K562 (cell line): ENCODE measurements around the gene TAF1L. TPM values are rescaled to one million over a fixed set of nuclear protein-coding genes. Genes with fewer than 3 reads are reported as not detected.

Source experiments
- ATAC-seq: fragments of 200-7000 bp; cut with Tn5 transposase; 3 replicates; pipeline ENCODE4 v1.9.1; 2020; ENCODE audit warnings: moderate library complexity
- BruUV-seq: library from RNA; stranded (reverse); fragments of 400-500 nt; replicated peaks from 2 replicates; lab custom pipeline; 2021; lab: Mats Ljungman, UMichigan
- CTCF ChIA-PET: fragments of 300-600 bp; formaldehyde crosslinking; extraction: SDS; loops from one replicate; lab custom pipeline; 2021; ENCODE audit warnings: low intra/inter-chr PET ratio; lab: Yijun Ruan, JAX
- POLR2A ChIA-PET: fragments of 300-600, 350-650 bp; sonication (Branson Sonifier 250); formaldehyde crosslinking; extraction: SDS; loops from one replicate; lab custom pipeline; 2021; ENCODE audit warnings: antibody characterized with exemption, inconsistent platforms; lab: Yijun Ruan, JAX
- DNase-seq, 4 experiments: peaks; one replicate each; pipeline versions ENCODE4 v3.0.0 to v3.0.0-alpha.2; 2011 to 2018; ENCODE audit warnings: low spot score in 3 of 4, mixed read lengths in 3 of 4; ENCODE audit errors: extremely low read depth in 1 of 4
- FAIRE-seq: peaks from 2 replicates; lab custom pipeline; 2011; peaks lifted over from hg19 to GRCh38; lab: Jason Lieb, UNC
- H2AFZ ChIP-seq: 2 replicates; pipeline ENCODE4 v1.6.0; 2011; ENCODE audit warnings: low read depth, low read length, control low read depth, inconsistent platforms
- H3K27ac ChIP-seq: fragments of 200-600 bp; 3 replicates; pipeline ENCODE4 v1.8.0; 2011; ENCODE audit warnings: low read depth, mild to moderate bottlenecking, control low read depth, inconsistent platforms, low read length, moderate library complexity, mixed read lengths; ENCODE audit errors: extremely low read depth
- H3K27me3 ChIP-seq, 2 experiments: fragments of 300-600 bp in 1 of 2; 2 replicates in 1 of 2; 3 replicates in 1 of 2; pipeline versions ENCODE4 v1.6.0 to v1.8.0; 2011; ENCODE audit warnings: inconsistent platforms in 2 of 2, low read length in 2 of 2, mild to moderate bottlenecking in 1 of 2, mixed read lengths in 1 of 2, moderate library complexity in 1 of 2; ENCODE audit not compliant: control insufficient read depth in 2 of 2, insufficient read depth in 2 of 2
- H3K36me3 ChIP-seq: fragments of 300-600 bp; 3 replicates; pipeline ENCODE4 v1.8.0; 2011; ENCODE audit warnings: mild to moderate bottlenecking, low read length, inconsistent platforms; ENCODE audit not compliant: control insufficient read depth, insufficient read depth
- H3K4me1 ChIP-seq, 2 experiments: fragments of 200-600 bp in 1 of 2; replicated peaks in 1 of 2; 2 replicates in 1 of 2; 3 replicates in 1 of 2; pipeline versions ENCODE4 v1.5.1 to v1.8.0; 2011; ENCODE audit warnings: inconsistent platforms in 2 of 2, low read length in 2 of 2, mild to moderate bottlenecking in 1 of 2, mixed read lengths in 1 of 2, moderate library complexity in 1 of 2; ENCODE audit not compliant: control insufficient read depth in 2 of 2, insufficient read depth in 2 of 2
- H3K4me2 ChIP-seq: 2 replicates; pipeline ENCODE4 v1.6.1; 2011; ENCODE audit warnings: low read length, control low read depth, inconsistent platforms, mixed read lengths; ENCODE audit not compliant: insufficient read depth
- H3K4me3 ChIP-seq: fragments of 200-600 bp; sonication (generic), shearing (Covaris generic); 2 replicates; pipeline ENCODE4 v1.5.1; 2016; ENCODE audit warnings: control low read depth, inconsistent platforms
- H3K79me2 ChIP-seq: fragments of 200-600 bp; 3 replicates; pipeline ENCODE4 v1.8.0; 2011; ENCODE audit warnings: low read length, inconsistent platforms; ENCODE audit not compliant: control insufficient read depth, insufficient read depth
- H3K9ac ChIP-seq, 2 experiments: 2 replicates each; pipeline versions ENCODE4 v1.6.0 to v1.6.1; 2011; ENCODE audit warnings: low read depth in 2 of 2, low read length in 2 of 2, control low read depth in 1 of 2, inconsistent platforms in 1 of 2, mild to moderate bottlenecking in 1 of 2, mixed read lengths in 1 of 2; ENCODE audit not compliant: insufficient read depth in 1 of 2
- H3K9me1 ChIP-seq: one replicate; pipeline ENCODE4 v1.6.0; 2011; ENCODE audit warnings: inconsistent platforms, mild to moderate bottlenecking, low read length, moderate library complexity; ENCODE audit not compliant: control insufficient read depth, insufficient read depth
- H3K9me3 ChIP-seq: replicated peaks from 2 replicates; pipeline ENCODE4 v1.5.1; 2011; ENCODE audit warnings: low read depth, low read length, inconsistent platforms; ENCODE audit not compliant: control insufficient read depth, insufficient read depth
- H4K20me1 ChIP-seq: replicated peaks from 2 replicates; pipeline ENCODE4 v1.6.1; 2011; ENCODE audit warnings: low read length, inconsistent platforms, mixed read lengths; ENCODE audit not compliant: control insufficient read depth, insufficient read depth
- CBX2 ChIP-seq: fragments of 200-600 bp; sonication (generic); IDR thresholded peaks from one replicate; pipeline ENCODE4 v1.6.1; 2012; ENCODE audit warnings: mild to moderate bottlenecking, low read length, inconsistent platforms; ENCODE audit not compliant: insufficient read depth, poor library complexity, severe bottlenecking
- DACH1 ChIP-seq: fragments of 450-650 bp; IDR thresholded peaks from 2 replicates; pipeline ENCODE4 v1.6.1; 2018; ENCODE audit not compliant: partially characterized antibody
- HMG20B ChIP-seq: fragments of 250-450 bp; sonication (Bioruptor Pico); IDR thresholded peaks from 2 replicates; pipeline ENCODE4 v1.5.0; 2021; ENCODE audit warnings: mild to moderate bottlenecking
- HNRNPH1 ChIP-seq: fragments of 200-400 bp; formaldehyde crosslinking; optimal IDR thresholded peaks from 2 replicates; pipeline ENCODE3; 2017; ENCODE audit warnings: low read depth, mild to moderate bottlenecking, low read length, moderate library complexity
- NR2C2 ChIP-seq, 2 experiments: fragments of 200-800 bp in 1 of 2; sonication (Bioruptor generic) in 1 of 2; sonication (generic) in 1 of 2; formaldehyde crosslinking in 1 of 2; IDR thresholded peaks; 2 replicates each; pipeline versions ENCODE4 v1.6.1 to v1.8.0; 2016 to 2022; ENCODE audit warnings: mild to moderate bottlenecking in 1 of 2, missing compliant biosample characterization in 1 of 2, missing genetic modification characterization in 1 of 2, missing genetic modification reagents in 1 of 2
- RUNX1 ChIP-seq: sonication (generic); IDR thresholded peaks from 2 replicates; pipeline ENCODE4 v1.6.1; 2016; ENCODE audit warnings: antibody characterized with exemption, low read depth
- SNRNP70 ChIP-seq: fragments of 200-400 bp; formaldehyde crosslinking; optimal IDR thresholded peaks from 2 replicates; pipeline ENCODE3; 2017; ENCODE audit warnings: low read depth, low read length
- ZNF134 ChIP-seq: fragments of 250-450 bp; sonication (Bioruptor Pico); conservative IDR thresholded peaks from 2 replicates; pipeline ENCODE4 v1.4.0; 2020
- ZNF449 ChIP-seq: fragments of 250-450 bp; sonication (Bioruptor Pico); IDR thresholded peaks from 2 replicates; pipeline ENCODE4 v1.8.0; 2022; ENCODE audit warnings: moderate library complexity, mild to moderate bottlenecking, inconsistent platforms
- ZNF583 ChIP-seq: fragments of 250-450 bp; sonication (Bioruptor Pico); IDR thresholded peaks from 2 replicates; pipeline ENCODE4 v1.4.0; 2020
- ZNF586 ChIP-seq: fragments of 450-650 bp; formaldehyde crosslinking; conservative IDR thresholded peaks from 2 replicates; pipeline ENCODE4 v1.4.0; 2020; ENCODE audit warnings: mild to moderate bottlenecking, moderate library complexity
- ZNF695 ChIP-seq: fragments of 450-650 bp; formaldehyde crosslinking; IDR thresholded peaks from 2 replicates; pipeline ENCODE4 v1.4.0; 2020; ENCODE audit warnings: mild to moderate bottlenecking, moderate library complexity
- WGBS: fragments of 100-300 bp; shearing (Covaris generic); methylation state at CpG from one replicate; pipeline ENCODE4 v1.1.6; 2016; ENCODE audit warnings: low coverage, mixed read lengths; ENCODE audit not compliant: insufficient coverage; ENCODE audit errors: missing lambda C conversion rate; 5-methylcytosine and 5-hydroxymethylcytosine counted together
- in situ Hi-C: fragments of 300-500 bp; cut with MboI; formaldehyde crosslinking; loops from 4 replicates; pipeline ENCODE4 v1.15.0; 2018; ENCODE audit warnings: inconsistent platforms, mixed read lengths
- intact Hi-C: fragments of 100-400 bp; cut with micrococcal nuclease; formaldehyde crosslinking; loops from 2 replicates; pipeline ENCODE4 v1.14.2; 2022
- polyA plus RNA-seq, 8 experiments: library from polyadenylated mRNA; depleted of rRNA in 4 of 8; stranded (reverse) in 5 of 8; unstranded in 3 of 8; fragments of >200 nt; fragmentation: Nextera tagmentation in 2 of 8; fragmentation: Illumina TruSeq in 1 of 8; extraction: Ambion mirVana in 2 of 8; extraction: Trizol in 1 of 8; gene quantifications; 2 replicates each; pipeline versions ENCODE4 v1.2.1 to v1.2.3, GENCODE V29; 2011 to 2014; ENCODE audit warnings: inconsistent platforms in 1 of 8, missing spikeins in 1 of 8
- total RNA-seq, 7 experiments: library from RNA; depleted of rRNA in 6 of 7; stranded (reverse); fragments of >200 nt in 6 of 7; fragmentation: Illumina TruSeq in 2 of 7; extraction: Trizol in 2 of 7; gene quantifications; 2 replicates each; pipeline versions ENCODE4 v1.2.1 to v1.2.3, GENCODE V29; 2011 to 2021; ENCODE audit warnings: low replicate concordance in 1 of 7
- TF ChIP-seq, protein P1 (sequence below): fragments of 450-650 bp; conservative IDR thresholded peaks from 2 replicates; pipeline ENCODE4 v1.6.1; 2016; ENCODE audit warnings: missing genetic modification characterization, low read depth, mild to moderate bottlenecking, missing compliant biosample characterization, moderate library complexity

Gene TAF1L
- total and polyA plus RNA-seq, 9 of the 15 experiments (the other 6 are each of a cell fraction or from before 2014, with no cell fraction given) = 0.01 to 0.04 (median 0.03) TPM; not detected in 3

DNA sequence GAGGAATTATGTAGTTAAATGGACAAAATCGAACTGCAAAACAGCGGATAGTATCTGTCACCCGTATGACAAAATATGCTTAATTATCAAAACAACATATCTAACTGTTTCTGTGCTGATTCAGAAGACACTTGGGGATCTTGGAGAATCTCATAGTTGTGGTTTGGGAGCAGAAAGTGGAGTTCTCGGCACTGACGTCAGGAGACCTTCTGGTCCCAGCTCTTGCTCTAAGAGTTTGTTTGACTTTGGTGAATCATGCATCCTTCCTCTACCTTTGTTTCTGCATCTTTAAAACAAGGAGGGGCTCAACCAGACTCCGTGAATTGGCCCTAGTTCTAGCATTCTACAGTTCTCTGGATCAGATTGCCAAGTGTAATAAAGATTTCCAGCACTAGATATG lies 37.0 kb upstream of the TAF1L start:
- ATAC-seq (no peak), FAIRE-seq (no peak), DNase-seq (no peak)
- 0 out of 5 replicates have a peak, but pooled peaks cover 0 to 5% of the 10 kb centered on the region in 2 experiments for H3K27me3 ChIP-seq
- H3K4me2 ChIP-seq = no peak overlapping the region
- H3K79me2 ChIP-seq = no peaks in the 10 kb centered on the region
- WGBS = 0% methylated on average over 5 of the region's 6 CpGs
- ChIA-PET CTCF (no interaction called here), POLR2A (no interaction called here)
- intact Hi-C loops (no loop called here), in situ Hi-C loops (no loop called here)
- no peaks in the 10 kb centered on the region for H3K36me3 ChIP-seq
- no peak overlapping the region for H3K4me3 ChIP-seq
- H3K27ac ChIP-seq = no peak overlapping the region
- no peak overlapping the region for H3K9ac ChIP-seq
- no peaks in the 10 kb centered on the region for H3K4me1 ChIP-seq
- no peaks in the 10 kb centered on the region for H4K20me1 ChIP-seq
- H3K9me3 ChIP-seq = no peaks in the 10 kb centered on the region
- no TSS peak for BruUV-seq
- TF ChIP-seq RUNX1 = no peak
- no peaks in the 10 kb centered on the region for H3K9me1 ChIP-seq
- no peak overlapping the region for H2AFZ ChIP-seq

GRCh38 chr9:32671333-32671732 lies 35.9 kb upstream of the TAF1L start:
- H3K4me1 ChIP-seq = no peaks in the 10 kb centered on the region
- no TSS peak for BruUV-seq
- H3K27me3 ChIP-seq = 0 out of 5 replicates have a peak, but pooled peaks cover 0 to 5% of the 10 kb centered on the region in 2 experiments
- no peak overlapping the region for H2AFZ ChIP-seq
- intact Hi-C loops (no loop called here), in situ Hi-C loops (no loop called here)
- ChIA-PET POLR2A (no interaction called here), CTCF (no interaction called here)
- no peak for DNase-seq
- WGBS = 0% methylated on average over 1 of the region's 1 CpG
- no peak overlapping the region for H3K9ac ChIP-seq
- no peak for ATAC-seq
- no peaks in the 10 kb centered on the region for H3K9me3 ChIP-seq
- FAIRE-seq = no peak
- no peak overlapping the region for H3K4me3 ChIP-seq
- no peaks in the 10 kb centered on the region for H3K9me1 ChIP-seq
- no peaks in the 10 kb centered on the region for H4K20me1 ChIP-seq
- no peaks in the 10 kb centered on the region for H3K36me3 ChIP-seq
- no peak overlapping the region for H3K4me2 ChIP-seq
- H3K79me2 ChIP-seq = no peaks in the 10 kb centered on the region
- H3K27ac ChIP-seq = no peak overlapping the region
- TF ChIP-seq ZNF586 (CRISPR knock-in tag) (no peak), SNRNP70 (no peak), HNRNPH1 (no peak), ZNF134 (CRISPR knock-in tag) (no peak), ZNF583 (no peak), ZNF449 (CRISPR knock-in tag) (no peak), ZNF695 (CRISPR knock-in tag) (no peak), CBX2 (no peak), HMG20B (no peak), DACH1 (no peak), NR2C2 (CRISPR knock-in tag; IDR thresholded peaks at IDR 0.05) (no peak), NR2C2 (tag; IDR thresholded peaks at IDR 0.05) (no peak)
- TF ChIP-seq, protein P1, sequence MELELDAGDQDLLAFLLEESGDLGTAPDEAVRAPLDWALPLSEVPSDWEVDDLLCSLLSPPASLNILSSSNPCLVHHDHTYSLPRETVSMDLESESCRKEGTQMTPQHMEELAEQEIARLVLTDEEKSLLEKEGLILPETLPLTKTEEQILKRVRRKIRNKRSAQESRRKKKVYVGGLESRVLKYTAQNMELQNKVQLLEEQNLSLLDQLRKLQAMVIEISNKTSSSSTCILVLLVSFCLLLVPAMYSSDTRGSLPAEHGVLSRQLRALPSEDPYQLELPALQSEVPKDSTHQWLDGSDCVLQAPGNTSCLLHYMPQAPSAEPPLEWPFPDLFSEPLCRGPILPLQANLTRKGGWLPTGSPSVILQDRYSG (tag) = no peak
